SK-N-SH (cell line): ENCODE data around the gene PCNX3.
"Not testable (repeated sequence)": the region's sequence is repeated elsewhere in the genome, so short reads cannot be mapped to it uniquely, and the experiment has no call there.

Source experiments
- EP300 ChIP-seq, 2 experiments: IDR thresholded peaks; 2 replicates each; pipeline versions ENCODE4 v1.4.0 to v1.6.1; 2012; ENCODE audit warnings: borderline replicate concordance in 1 of 2, low read depth in 1 of 2, low read length in 1 of 2
- EZH2phosphoT487 ChIP-seq: fragments of 200-600 bp; sonication (generic); IDR thresholded peaks from 2 replicates; pipeline ENCODE4 v1.6.1; 2017; ENCODE audit warnings: low read depth, mixed run types, mild to moderate bottlenecking, antibody characterized with exemption, moderate library complexity, borderline replicate concordance
- MAX ChIP-seq: IDR thresholded peaks from 2 replicates; pipeline ENCODE4 v1.4.0; 2012; ENCODE audit warnings: low read depth
- MXI1 ChIP-seq: IDR thresholded peaks from 2 replicates; pipeline ENCODE4 v1.6.1; 2012; ENCODE audit warnings: mild to moderate bottlenecking, low read depth, low read length, improper control_type of control experiment
- RFX5 ChIP-seq: IDR thresholded peaks from 2 replicates; pipeline ENCODE4 v1.6.1; 2012; ENCODE audit warnings: mild to moderate bottlenecking, improper control_type of control experiment, low read length
- TCF12 ChIP-seq: IDR thresholded peaks from 2 replicates; pipeline ENCODE4 v1.4.0; 2012
- TEAD4 ChIP-seq: IDR thresholded peaks from 2 replicates; pipeline ENCODE4 v1.4.0; 2012; ENCODE audit warnings: mild to moderate bottlenecking, borderline replicate concordance; ENCODE audit not compliant: insufficient read depth
- ZBTB33 ChIP-seq: IDR thresholded peaks from 2 replicates; pipeline ENCODE4 v1.4.0; 2012; ENCODE audit warnings: low read depth, borderline replicate concordance
- TF ChIP-seq, protein P1 (sequence below): IDR thresholded peaks from 2 replicates; pipeline ENCODE4 v1.4.0; 2012; ENCODE audit warnings: low read depth, borderline replicate concordance
- TF ChIP-seq, protein P2 (sequence below): fragments of 200-600 bp; sonication (generic); IDR thresholded peaks from 2 replicates; pipeline ENCODE4 v1.6.1; 2017; ENCODE audit warnings: antibody characterized with exemption, mild to moderate bottlenecking, moderate library complexity

- TF ChIP-seq MXI1; TEAD4; EP300 (IDR thresholded peaks at IDR 0.05; ENCODE audit: borderline replicate concordance in 1 of 2, low read depth in 1 of 2, low read length in 1 of 2); EZH2phosphoT487; TCF12; ZBTB33; RFX5; MAX: not testable (repeated sequence)
- TF ChIP-seq, protein P1, sequence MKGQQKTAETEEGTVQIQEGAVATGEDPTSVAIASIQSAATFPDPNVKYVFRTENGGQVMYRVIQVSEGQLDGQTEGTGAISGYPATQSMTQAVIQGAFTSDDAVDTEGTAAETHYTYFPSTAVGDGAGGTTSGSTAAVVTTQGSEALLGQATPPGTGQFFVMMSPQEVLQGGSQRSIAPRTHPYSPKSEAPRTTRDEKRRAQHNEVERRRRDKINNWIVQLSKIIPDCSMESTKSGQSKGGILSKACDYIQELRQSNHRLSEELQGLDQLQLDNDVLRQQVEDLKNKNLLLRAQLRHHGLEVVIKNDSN: not testable (repeated sequence)
- TF ChIP-seq, protein P2, sequence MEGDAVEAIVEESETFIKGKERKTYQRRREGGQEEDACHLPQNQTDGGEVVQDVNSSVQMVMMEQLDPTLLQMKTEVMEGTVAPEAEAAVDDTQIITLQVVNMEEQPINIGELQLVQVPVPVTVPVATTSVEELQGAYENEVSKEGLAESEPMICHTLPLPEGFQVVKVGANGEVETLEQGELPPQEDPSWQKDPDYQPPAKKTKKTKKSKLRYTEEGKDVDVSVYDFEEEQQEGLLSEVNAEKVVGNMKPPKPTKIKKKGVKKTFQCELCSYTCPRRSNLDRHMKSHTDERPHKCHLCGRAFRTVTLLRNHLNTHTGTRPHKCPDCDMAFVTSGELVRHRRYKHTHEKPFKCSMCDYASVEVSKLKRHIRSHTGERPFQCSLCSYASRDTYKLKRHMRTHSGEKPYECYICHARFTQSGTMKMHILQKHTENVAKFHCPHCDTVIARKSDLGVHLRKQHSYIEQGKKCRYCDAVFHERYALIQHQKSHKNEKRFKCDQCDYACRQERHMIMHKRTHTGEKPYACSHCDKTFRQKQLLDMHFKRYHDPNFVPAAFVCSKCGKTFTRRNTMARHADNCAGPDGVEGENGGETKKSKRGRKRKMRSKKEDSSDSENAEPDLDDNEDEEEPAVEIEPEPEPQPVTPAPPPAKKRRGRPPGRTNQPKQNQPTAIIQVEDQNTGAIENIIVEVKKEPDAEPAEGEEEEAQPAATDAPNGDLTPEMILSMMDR: not testable (repeated sequence)
Observed at GRCh38 chr11:65639228-65639597, 23.6 kb downstream of the PCNX3 start.
